Small intestine (tissue), 7 donors: Measurements from ENCODE around the gene GNAT1. TPM values are rescaled to one million over a fixed set of nuclear protein-coding genes. Genes with fewer than 3 reads are reported as not detected.

ENCODE experiments used
- DNase-seq, 2 donors: peaks; one replicate each; pipeline versions ENCODE4 v3.0.0 to v3.0.0-alpha.2; 2013
- FAIRE-seq: peaks from 2 replicates; lab custom pipeline; 2012; peaks lifted over from hg19 to GRCh38; lab: Jason Lieb, UNC
- H3K27ac ChIP-seq, 3 donors: one replicate each; pipeline ENCODE4 v1.5.1; 2013; ENCODE audit warnings: low read length in 2 of 3, mild to moderate bottlenecking in 2 of 3, control low read depth in 1 of 3, inconsistent platforms in 1 of 3, low read depth in 1 of 3, moderate library complexity in 1 of 3
- H3K27me3 ChIP-seq, 3 donors: one replicate each; pipeline ENCODE4 v1.6.1; 2013; ENCODE audit warnings: low read length in 3 of 3, inconsistent platforms in 1 of 3; ENCODE audit not compliant: control insufficient read depth in 3 of 3, insufficient read depth in 3 of 3
- H3K36me3 ChIP-seq, 3 donors: one replicate each; pipeline ENCODE4 v1.6.1; 2013; ENCODE audit warnings: low read length in 3 of 3, inconsistent platforms in 1 of 3, low read depth in 1 of 3, mild to moderate bottlenecking in 1 of 3, moderate library complexity in 1 of 3; ENCODE audit not compliant: control insufficient read depth in 3 of 3, insufficient read depth in 2 of 3
- H3K4me1 ChIP-seq, 3 donors: one replicate each; pipeline ENCODE4 v1.6.1; 2013; ENCODE audit warnings: low read length in 2 of 3, inconsistent platforms in 1 of 3, low read depth in 1 of 3, mild to moderate bottlenecking in 1 of 3, moderate library complexity in 1 of 3; ENCODE audit not compliant: control insufficient read depth in 3 of 3, insufficient read depth in 2 of 3
- H3K4me3 ChIP-seq, 3 donors: one replicate each; pipeline ENCODE4 v1.5.1; 2013; ENCODE audit warnings: low read length in 3 of 3, control low read depth in 1 of 3, inconsistent platforms in 1 of 3, low read depth in 1 of 3, mild to moderate bottlenecking in 1 of 3, moderate library complexity in 1 of 3
- H3K9me3 ChIP-seq, 2 donors: one replicate each; pipeline ENCODE4 v1.6.1; 2013; ENCODE audit warnings: low read depth in 1 of 2, low read length in 1 of 2; ENCODE audit not compliant: control insufficient read depth in 2 of 2, insufficient read depth in 1 of 2
- WGBS, 3 donors: extraction: QIAGEN DNeasy Blood & Tissue Kit; methylation state at CpG; one replicate each; pipeline ENCODE4 v1.1.7; 2013; 5-methylcytosine and 5-hydroxymethylcytosine counted together
- polyA plus RNA-seq, 4 donors: library from polyadenylated mRNA; stranded (reverse) in 3 of 4; unstranded in 1 of 4; fragments of 200-250 nt in 3 of 4; fragments of 120-200 nt in 1 of 4; gene quantifications; one replicate each; pipeline versions ENCODE4 v1.2.1 to v1.2.3, GENCODE V29; 2013
- donor health status: healthy with polysubstance abuse.
- donor health status: control.
- donor health status: control.
- donor health status: Bipolar disorder and iron deficiency.
- donor health status: healthy.

Gene GNAT1
- polyA plus RNA-seq, 4 donors: not detected

DNA sequence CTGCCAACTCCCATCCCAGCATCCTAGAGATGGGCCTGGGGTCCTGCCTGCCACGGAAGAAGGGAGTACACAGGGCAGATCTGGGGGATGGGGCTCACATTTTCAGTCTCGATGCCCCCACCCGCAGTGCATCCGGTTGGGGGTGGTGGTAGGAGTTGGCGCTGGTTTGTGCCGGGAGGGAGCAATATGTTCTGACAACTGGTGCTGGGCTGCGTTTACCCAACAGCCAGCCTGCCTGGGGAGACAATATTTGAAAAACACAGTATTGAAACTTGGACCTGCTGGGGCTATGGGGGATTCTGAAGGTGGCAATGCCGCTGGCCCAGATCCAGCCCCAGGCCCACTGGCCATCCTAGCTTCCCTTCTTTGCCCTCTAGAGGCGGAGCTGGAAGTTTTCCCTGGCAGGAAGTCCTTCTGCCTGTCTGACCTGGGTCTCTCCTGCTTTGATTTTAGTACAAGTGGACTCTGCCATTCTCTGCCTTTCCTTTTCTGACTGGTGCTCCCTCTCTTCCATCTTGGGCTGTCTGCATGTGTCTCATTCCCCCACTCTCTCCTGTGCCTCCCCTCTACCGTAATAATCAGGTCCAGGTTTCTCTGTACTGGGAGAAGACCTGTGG lies 32.8 kb upstream of the GNAT1 start:
- DNase-seq: no peak
- H3K36me3 ChIP-seq: peaks cover 0 to 34% (median 0%) of the 10 kb centered on the region in 3 donors
- H3K4me1 ChIP-seq: peaks cover 0 to 27% (median 0%) of the 10 kb centered on the region in 3 donors
- 61 to 78% (median 77%) methylated on average over 10 of the region's 10 CpGs for WGBS, 3 donors
- no peak overlapping the region for H3K4me3 ChIP-seq
- no peak for FAIRE-seq
- H3K27ac ChIP-seq: peak overlapping the region in 1 of 3 donors; percentile 51
- peaks cover 0 to 73% (median 0%) of the 10 kb centered on the region in 3 donors for H3K27me3 ChIP-seq
- H3K9me3 ChIP-seq: no peaks in the 10 kb centered on the region

GRCh38 chr3:50160561-50160983 lies 30.8 kb upstream of the GNAT1 start:
- no peak overlapping the region for H3K4me3 ChIP-seq

GRCh38 chr3:50161320-50161719 lies 30.1 kb upstream of the GNAT1 start:
- DNase-seq (peak in 1 of 2 donors; percentile 84), FAIRE-seq (no peak)
- peaks cover 0 to 37% (median 0%) of the 10 kb centered on the region in 3 donors for H3K36me3 ChIP-seq
- no peak overlapping the region for H3K4me3 ChIP-seq
- peak overlapping the region in 1 of 3 donors; percentile 84 for H3K27ac ChIP-seq
- WGBS, 3 donors: 10 to 54% (median 42%) methylated on average over 13 of the region's 13 CpGs
- peaks cover 1 to 41% (median 5%) of the 10 kb centered on the region in 3 donors for H3K4me1 ChIP-seq
- H3K27me3 ChIP-seq: peaks cover 0 to 67% (median 0%) of the 10 kb centered on the region in 3 donors
- H3K9me3 ChIP-seq: no peaks in the 10 kb centered on the region

More at GRCh38 chr3:50160561-50160983, 30.8 kb upstream of the GNAT1 start:
- peaks cover 0 to 35% (median 0%) of the 10 kb centered on the region in 3 donors for H3K36me3 ChIP-seq
- DNase-seq (no peak), FAIRE-seq (no peak)
- peaks cover 0 to 41% (median 3%) of the 10 kb centered on the region in 3 donors for H3K4me1 ChIP-seq
- H3K27ac ChIP-seq: peak overlapping the region in 1 of 3 donors; percentile 84
- H3K9me3 ChIP-seq: no peaks in the 10 kb centered on the region
- 18 to 41% (median 38%) methylated on average over 7 of the region's 7 CpGs for WGBS, 3 donors
- peaks cover 0 to 75% (median 0%) of the 10 kb centered on the region in 3 donors for H3K27me3 ChIP-seq

DNA sequence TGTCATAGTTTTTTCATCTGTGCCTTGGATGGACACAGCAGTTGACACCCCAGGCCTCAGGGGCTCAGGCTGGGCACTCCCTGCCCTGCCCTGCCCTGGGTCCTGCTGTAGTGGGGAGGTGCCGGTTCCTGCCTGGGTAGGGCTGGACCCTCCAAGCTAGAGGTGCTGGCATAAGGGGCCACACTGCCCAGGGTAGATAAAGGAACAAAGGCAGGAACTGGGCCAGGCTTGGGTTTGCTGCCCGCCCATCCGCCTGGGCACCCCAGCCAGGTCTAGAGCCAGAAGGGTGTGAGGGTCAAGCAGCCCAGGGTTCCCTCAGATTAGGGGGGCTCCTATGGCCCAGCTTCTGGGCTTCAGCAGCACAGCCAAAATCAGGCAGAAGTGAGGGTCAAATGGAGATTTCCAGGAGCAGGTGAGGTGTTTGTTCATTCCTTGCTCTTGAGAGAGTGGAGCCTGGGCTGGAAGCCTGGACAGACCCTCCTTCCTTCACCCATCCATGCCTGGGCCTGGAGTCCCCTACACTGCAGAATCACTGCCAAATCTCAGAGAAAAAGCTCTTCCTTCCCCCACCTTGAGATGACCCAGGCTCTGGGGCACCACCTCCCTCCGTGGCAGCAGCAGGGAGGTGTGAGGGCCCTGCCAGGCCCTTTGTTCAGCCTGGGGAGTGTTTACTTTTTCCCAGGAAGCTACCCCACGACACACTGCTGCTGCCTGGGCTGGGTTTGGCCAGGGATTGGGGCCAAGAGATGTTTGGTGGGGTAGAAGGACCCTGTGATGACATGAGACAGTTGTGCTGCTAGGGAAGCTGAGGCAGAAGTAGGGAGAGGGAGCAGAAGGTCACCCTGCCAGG lies 29.2 kb upstream of the GNAT1 start:
- WGBS, 3 donors: 45 to 61% (median 54%) methylated on average over 5 of the region's 5 CpGs
- no peaks in the 10 kb centered on the region for H3K9me3 ChIP-seq
- H3K27ac ChIP-seq: peak overlapping the region in 1 of 3 donors; percentile 84
- H3K36me3 ChIP-seq: peaks cover 0 to 37% (median 0%) of the 10 kb centered on the region in 3 donors
- no peak overlapping the region for H3K4me3 ChIP-seq
- peaks cover 4 to 44% (median 9%) of the 10 kb centered on the region in 3 donors for H3K4me1 ChIP-seq
- DNase-seq: no peak
- FAIRE-seq: no peak
- peaks cover 0 to 62% (median 0%) of the 10 kb centered on the region in 3 donors for H3K27me3 ChIP-seq

DNA sequence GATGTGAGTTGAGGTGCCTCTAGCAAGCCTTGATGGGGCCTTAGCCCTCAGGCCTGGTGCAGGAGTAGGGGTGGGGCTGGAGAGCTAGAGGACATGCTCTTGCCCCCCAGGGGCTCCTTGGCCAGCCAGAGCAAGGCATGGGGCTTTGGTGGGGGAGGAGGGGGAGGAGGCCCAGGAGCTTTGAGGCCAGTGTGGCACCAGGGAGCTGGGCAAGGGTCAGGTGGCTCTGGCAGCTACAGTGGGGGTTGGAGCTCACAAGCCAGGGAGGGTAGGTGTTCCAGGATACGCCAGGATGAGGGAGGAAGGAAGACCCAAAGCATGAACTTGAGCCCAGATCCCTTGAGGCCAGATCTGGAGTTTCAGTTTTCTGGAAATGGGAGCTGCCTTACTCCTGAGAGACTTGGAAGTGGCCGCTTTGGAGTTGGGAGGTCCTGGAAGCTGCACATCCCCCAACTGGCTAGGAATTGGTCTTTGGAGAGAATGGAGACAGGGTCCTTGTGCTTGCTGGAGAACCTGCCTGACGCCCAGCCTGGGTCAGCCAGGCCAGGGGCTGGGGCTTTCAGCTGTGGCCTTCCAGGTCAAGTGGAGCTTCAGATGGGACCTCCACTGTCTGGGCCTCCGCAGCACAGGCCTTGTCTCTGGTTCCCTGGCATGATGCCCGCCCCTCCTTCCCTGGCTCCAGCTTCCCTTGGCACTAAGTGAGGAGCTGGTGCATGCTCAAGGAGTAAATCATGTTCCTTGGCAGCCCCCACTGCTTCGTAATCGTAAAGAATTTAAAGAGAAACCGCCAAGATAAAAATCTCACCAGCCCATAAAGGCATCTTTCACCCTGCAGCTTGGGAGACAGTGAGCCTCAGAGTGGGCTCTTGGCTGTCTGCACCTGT lies 27.6 kb upstream of the GNAT1 start:
- no peak for DNase-seq
- peaks cover 0 to 49% (median 0%) of the 10 kb centered on the region in 3 donors for H3K27me3 ChIP-seq
- H3K9me3 ChIP-seq: no peaks in the 10 kb centered on the region
- WGBS, 3 donors: 34 to 43% (median 39%) methylated on average over 6 to 8 of the region's 8 CpGs
- H3K4me3 ChIP-seq: no peak overlapping the region
- peaks cover 4 to 39% (median 9%) of the 10 kb centered on the region in 3 donors for H3K4me1 ChIP-seq
- peak overlapping the region in 1 of 3 donors; percentile 49 for H3K27ac ChIP-seq
- no peak for FAIRE-seq
- peaks cover 0 to 40% (median 0%) of the 10 kb centered on the region in 3 donors for H3K36me3 ChIP-seq

DNA sequence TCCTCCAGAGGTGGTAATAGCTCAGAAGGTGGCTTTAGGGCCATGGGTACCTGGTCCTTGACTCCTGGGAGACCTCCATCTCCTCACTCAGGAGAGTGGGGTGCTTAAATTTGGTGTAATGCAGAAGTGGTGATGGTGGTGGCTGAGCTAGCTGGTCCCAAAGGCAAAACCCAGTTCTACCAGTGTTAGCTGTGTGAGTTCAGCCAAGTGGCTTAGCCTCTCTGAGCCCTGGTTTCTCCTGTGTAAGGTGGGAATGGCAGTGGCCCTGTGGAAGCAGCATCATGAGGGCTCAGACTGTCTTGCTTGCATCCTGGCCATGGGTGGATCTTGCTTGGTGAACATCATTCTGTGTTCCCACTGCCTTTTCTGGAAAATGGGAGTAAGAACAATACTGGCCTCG lies 26.9 kb upstream of the GNAT1 start:
- Histone ChIP-seq H3K27me3 (peaks cover 0 to 48% (median 0%) of the 10 kb centered on the region in 3 donors), H3K9me3 (no peaks in the 10 kb centered on the region), H3K27ac (peak overlapping the region in 2 of 3 donors; percentile 2 to 42), H3K36me3 (peaks cover 0 to 39% (median 0%) of the 10 kb centered on the region in 3 donors), H3K4me3 (no peak overlapping the region), H3K4me1 (peaks cover 4 to 39% (median 9%) of the 10 kb centered on the region in 3 donors)
- DNase-seq: no peak
- FAIRE-seq: no peak
- 23 to 44% (median 35%) methylated on average over 1 of the region's 1 CpG for WGBS, 3 donors

GRCh38 chr3:50164984-50165909 lies 26.2 kb upstream of the GNAT1 start:
- H3K4me3 ChIP-seq: no peak overlapping the region
- H3K36me3 ChIP-seq: peaks cover 0 to 34% (median 0%) of the 10 kb centered on the region in 3 donors
- H3K9me3 ChIP-seq: no peaks in the 10 kb centered on the region
- H3K4me1 ChIP-seq: peaks cover 4 to 39% (median 9%) of the 10 kb centered on the region in 3 donors
- DNase-seq (no peak), FAIRE-seq (no peak)
- WGBS, 3 donors: 35 to 43% (median 38%) methylated on average over 6 to 7 of the region's 7 CpGs
- peak overlapping the region; percentile 22 to 70 (median 56) for H3K27ac ChIP-seq
- H3K27me3 ChIP-seq: peaks cover 0 to 46% (median 0%) of the 10 kb centered on the region in 3 donors
